Measurements from ENCODE around the gene LARGE1. TPM values are rescaled to one million over a fixed set of nuclear protein-coding genes. Genes with fewer than 3 reads are reported as not detected.

Gene LARGE1
- total and polyA plus RNA-seq, 2 of the 13 experiments (the other 11 are each of a cell fraction or from before 2014, with no cell fraction given): 8.4 to 11.0 TPM

DNA sequence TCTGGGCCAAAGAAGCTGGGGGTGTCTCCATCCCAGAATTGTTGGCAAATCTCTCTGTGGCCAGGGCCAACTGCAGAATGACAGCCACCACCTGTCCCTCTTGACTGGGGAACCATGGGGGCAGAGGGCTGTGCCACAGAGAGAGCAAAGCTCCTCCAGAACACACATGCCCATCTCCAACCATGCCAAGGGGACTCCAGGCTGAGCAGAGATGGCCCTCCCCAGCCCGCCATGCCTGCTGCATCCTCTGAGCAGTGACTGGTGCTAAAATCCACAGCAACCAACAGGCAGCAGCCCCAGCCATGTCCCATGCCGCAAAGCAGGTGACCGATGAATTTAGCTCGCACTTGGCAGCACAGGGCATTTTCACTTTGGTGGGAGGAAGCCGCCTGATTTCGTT lies 45.0 kb downstream of the LARGE1 start:
- intact Hi-C loops (cut with micrococcal nuclease; ENCODE audit: unreplicated experiment): no loop called here
- Histone ChIP-seq H3K36me3 (replicated peaks in 1 of 2; ENCODE audit: control insufficient read depth in 1 of 2, insufficient read depth in 2 of 2, low read length in 2 of 2) (no peaks in the 10 kb centered on the region), H3K9ac (ENCODE audit: insufficient read depth, low read depth, low read length) (no peak overlapping the region), H3K27ac (ENCODE audit: extremely low read length, insufficient read depth, low read length) (no peak overlapping the region), H3K4me2 (ENCODE audit: low read depth, low read length) (no peak overlapping the region), H3K9me3 (ENCODE audit: low read length) (no peaks in the 10 kb centered on the region), H3K27me3 (ENCODE audit: control insufficient read depth in 1 of 2, insufficient read depth in 2 of 2, low read length in 2 of 2) (no peaks in the 10 kb centered on the region), H2AFZ (ENCODE audit: low read length) (no peak overlapping the region), H4K20me1 (ENCODE audit: insufficient read depth, low read length) (no peaks in the 10 kb centered on the region), H3K79me2 (ENCODE audit: insufficient read depth, low read length) (no peaks in the 10 kb centered on the region), H3K4me1 (ENCODE audit: insufficient read depth, low read length) (peaks cover 6% of the 10 kb centered on the region), H3K4me3 (replicated peaks in 1 of 3; ENCODE audit: insufficient read depth in 1 of 3, low read depth in 2 of 3, low read length in 3 of 3) (no peak overlapping the region)
- WGBS (ENCODE audit: low lambda C conversion rate): 100% methylated on average over 1 of the region's 6 CpGs
- BruUV-seq (replicated peaks): no TSS peak
- no peak for ATAC-seq
- TF ChIP-seq PCBP1 (IDR thresholded peaks at IDR 0.05; ENCODE audit: borderline replicate concordance, low read depth, low read length) (no peak), ARNT (IDR thresholded peaks at IDR 0.05) (no peak), NFATC3 (CRISPR knock-in tag; IDR thresholded peaks at IDR 0.05) (no peak), ZNF224 (CRISPR knock-in tag; IDR thresholded peaks at IDR 0.05) (no peak), ZNF589 (CRISPR knock-in tag; conservative IDR thresholded peaks at IDR 0.05) (no peak), RFXANK (CRISPR knock-in tag; IDR thresholded peaks at IDR 0.05) (no peak), ZNF260 (CRISPR knock-in tag; IDR thresholded peaks at IDR 0.05; ENCODE audit: borderline replicate concordance, low read depth) (no peak), ZNF552 (CRISPR knock-in tag; IDR thresholded peaks at IDR 0.05; ENCODE audit: borderline replicate concordance) (no peak), ZNF382 (CRISPR knock-in tag; IDR thresholded peaks at IDR 0.05; ENCODE audit: borderline replicate concordance) (no peak), JUN (CRISPR knock-in tag; IDR thresholded peaks at IDR 0.05) (no peak), ZSCAN30 (CRISPR knock-in tag; IDR thresholded peaks at IDR 0.05) (no peak), ZNF598 (CRISPR knock-in tag; IDR thresholded peaks at IDR 0.05; ENCODE audit: borderline replicate concordance) (no peak), GTF2F1 (IDR thresholded peaks at IDR 0.05; ENCODE audit: low read length) (no peak), ZSCAN9 (CRISPR knock-in tag; IDR thresholded peaks at IDR 0.05; ENCODE audit: borderline replicate concordance) (no peak), PPARG (CRISPR knock-in tag; conservative IDR thresholded peaks at IDR 0.05) (no peak)
- TF ChIP-seq, protein P1, sequence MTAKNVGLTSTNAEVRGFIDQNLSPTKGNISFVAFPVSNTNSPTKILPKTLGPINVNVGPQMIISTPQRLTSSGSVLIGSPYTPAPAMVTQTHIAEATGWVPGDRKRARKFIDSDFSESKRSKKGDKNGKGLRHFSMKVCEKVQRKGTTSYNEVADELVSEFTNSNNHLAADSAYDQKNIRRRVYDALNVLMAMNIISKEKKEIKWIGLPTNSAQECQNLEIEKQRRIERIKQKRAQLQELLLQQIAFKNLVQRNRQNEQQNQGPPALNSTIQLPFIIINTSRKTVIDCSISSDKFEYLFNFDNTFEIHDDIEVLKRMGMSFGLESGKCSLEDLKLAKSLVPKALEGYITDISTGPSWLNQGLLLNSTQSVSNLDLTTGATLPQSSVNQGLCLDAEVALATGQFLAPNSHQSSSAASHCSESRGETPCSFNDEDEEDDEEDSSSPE (CRISPR knock-in tag; IDR thresholded peaks at IDR 0.05): no peak
- TF ChIP-seq, protein P2, sequence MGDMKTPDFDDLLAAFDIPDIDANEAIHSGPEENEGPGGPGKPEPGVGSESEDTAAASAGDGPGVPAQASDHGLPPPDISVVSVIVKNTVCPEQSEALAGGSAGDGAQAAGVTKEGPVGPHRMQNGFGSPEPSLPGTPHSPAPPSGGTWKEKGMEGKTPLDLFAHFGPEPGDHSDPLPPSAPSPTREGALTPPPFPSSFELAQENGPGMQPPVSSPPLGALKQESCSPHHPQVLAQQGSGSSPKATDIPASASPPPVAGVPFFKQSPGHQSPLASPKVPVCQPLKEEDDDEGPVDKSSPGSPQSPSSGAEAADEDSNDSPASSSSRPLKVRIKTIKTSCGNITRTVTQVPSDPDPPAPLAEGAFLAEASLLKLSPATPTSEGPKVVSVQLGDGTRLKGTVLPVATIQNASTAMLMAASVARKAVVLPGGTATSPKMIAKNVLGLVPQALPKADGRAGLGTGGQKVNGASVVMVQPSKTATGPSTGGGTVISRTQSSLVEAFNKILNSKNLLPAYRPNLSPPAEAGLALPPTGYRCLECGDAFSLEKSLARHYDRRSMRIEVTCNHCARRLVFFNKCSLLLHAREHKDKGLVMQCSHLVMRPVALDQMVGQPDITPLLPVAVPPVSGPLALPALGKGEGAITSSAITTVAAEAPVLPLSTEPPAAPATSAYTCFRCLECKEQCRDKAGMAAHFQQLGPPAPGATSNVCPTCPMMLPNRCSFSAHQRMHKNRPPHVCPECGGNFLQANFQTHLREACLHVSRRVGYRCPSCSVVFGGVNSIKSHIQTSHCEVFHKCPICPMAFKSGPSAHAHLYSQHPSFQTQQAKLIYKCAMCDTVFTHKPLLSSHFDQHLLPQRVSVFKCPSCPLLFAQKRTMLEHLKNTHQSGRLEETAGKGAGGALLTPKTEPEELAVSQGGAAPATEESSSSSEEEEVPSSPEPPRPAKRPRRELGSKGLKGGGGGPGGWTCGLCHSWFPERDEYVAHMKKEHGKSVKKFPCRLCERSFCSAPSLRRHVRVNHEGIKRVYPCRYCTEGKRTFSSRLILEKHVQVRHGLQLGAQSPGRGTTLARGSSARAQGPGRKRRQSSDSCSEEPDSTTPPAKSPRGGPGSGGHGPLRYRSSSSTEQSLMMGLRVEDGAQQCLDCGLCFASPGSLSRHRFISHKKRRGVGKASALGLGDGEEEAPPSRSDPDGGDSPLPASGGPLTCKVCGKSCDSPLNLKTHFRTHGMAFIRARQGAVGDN (CRISPR knock-in tag; IDR thresholded peaks at IDR 0.05): no peak
- ChIA-PET POLR2A (no interaction called here), CTCF (ENCODE audit: low intra/inter-chr PET ratio, low total read pairs) (no interaction called here)
- FAIRE-seq: no peak
- DNase-seq (ENCODE audit: low spot score): no peak
- in situ Hi-C loops (cut with HindIII; ENCODE audit: extremely low pct_ligation_motif_present, low pct_unique_long_range_greater_than_20kb): no loop called here
